Skeletal muscle tissue (tissue), 4 donors: ENCODE data around the gene SMCP. TPM values are rescaled to one million over a fixed set of nuclear protein-coding genes. Genes with fewer than 3 reads are reported as not detected.

ENCODE experiments used
- H3K27ac ChIP-seq: one replicate; pipeline ENCODE4 v1.7.0; 2013; ENCODE audit warnings: mild to moderate bottlenecking, low read depth, low read length, inconsistent platforms
- H3K27me3 ChIP-seq, 3 donors: one replicate each; pipeline ENCODE4 v1.7.0; 2013; ENCODE audit warnings: low read length in 3 of 3; ENCODE audit not compliant: control insufficient read depth in 3 of 3, insufficient read depth in 3 of 3
- H3K36me3 ChIP-seq, 3 donors: one replicate each; pipeline ENCODE4 v1.7.0; 2013; ENCODE audit warnings: low read length in 3 of 3; ENCODE audit not compliant: control insufficient read depth in 3 of 3, insufficient read depth in 3 of 3
- H3K4me1 ChIP-seq, 3 donors: one replicate each; pipeline ENCODE4 v1.7.0; 2013; ENCODE audit warnings: low read length in 3 of 3, mild to moderate bottlenecking in 3 of 3; ENCODE audit not compliant: control insufficient read depth in 3 of 3, insufficient read depth in 3 of 3
- H3K4me3 ChIP-seq, 3 donors: one replicate each; pipeline ENCODE4 v1.7.0; 2013; ENCODE audit warnings: low read length in 3 of 3
- H3K9ac ChIP-seq, 3 donors: one replicate each; pipeline ENCODE4 v1.7.0; 2013; ENCODE audit warnings: low read length in 3 of 3, mild to moderate bottlenecking in 3 of 3, moderate library complexity in 2 of 3, low read depth in 1 of 3
- H3K9me3 ChIP-seq, 3 donors: one replicate each; pipeline ENCODE4 v1.7.0; 2013; ENCODE audit warnings: low read length in 3 of 3; ENCODE audit not compliant: control insufficient read depth in 3 of 3
- total RNA-seq: library from RNA; depleted of rRNA; stranded (reverse); fragments of >200 nt; gene quantifications from one replicate; pipeline ENCODE4 v1.2.3, GENCODE V29; 2014
- donor health status: Osteomylitis.

The SMCP gene
- total RNA-seq, 1 donor from 2014 or later, result not detected

- peaks cover 0 to 3% (median 2%) of the 10 kb centered on the region in 3 donors for H3K9me3 ChIP-seq
- no peaks in the 10 kb centered on the region for H3K4me1 ChIP-seq
- H3K27ac ChIP-seq, result no peak within 1 kb of the TSS
- no peak within 1 kb of the TSS for H3K4me3 ChIP-seq
- H3K9ac ChIP-seq, result no peak within 1 kb of the TSS
- no peaks in the 10 kb centered on the region for H3K36me3 ChIP-seq
- H3K27me3 ChIP-seq, result peaks cover 0 to 5% (median 0%) of the 10 kb centered on the region in 3 donors
These were observed 29.8 kb downstream of the SMCP start, which contains the start of gene IVL for GRCh38 chr1:152907686-152908601. TSS of gene IVL (plus strand) at chr1:152908546. CDS start at chr1:152909798, 1,252 bp downstream.

- Histone ChIP-seq H3K36me3 (no peaks in the 10 kb centered on the region), H3K4me3 (no peak overlapping the region), H3K4me1 (no peaks in the 10 kb centered on the region), H3K9ac (no peak overlapping the region), H3K9me3 (peaks cover 0 to 3% (median 2%) of the 10 kb centered on the region in 3 donors), H3K27me3 (peaks cover 0 to 5% (median 0%) of the 10 kb centered on the region in 3 donors), H3K27ac (no peak overlapping the region)
These were observed 31.1 kb downstream of the SMCP start for GRCh38 chr1:152909206-152909605.

- H3K4me3 ChIP-seq, result no peak overlapping the region
These were observed 34.3 kb downstream of the SMCP start for GRCh38 chr1:152912471-152912870.

GRCh38 chr1:152912900-152913299 is 34.8 kb downstream of the SMCP start:
- no peaks in the 10 kb centered on the region for H3K36me3 ChIP-seq
- H3K4me3 ChIP-seq, result no peak overlapping the region
- H3K27ac ChIP-seq, result no peak overlapping the region
- no peak overlapping the region for H3K9ac ChIP-seq
- H3K27me3 ChIP-seq, result peaks cover 0 to 3% (median 0%) of the 10 kb centered on the region in 3 donors
- H3K4me1 ChIP-seq, result no peaks in the 10 kb centered on the region
- H3K9me3 ChIP-seq, result peaks cover 0 to 3% (median 2%) of the 10 kb centered on the region in 3 donors

More at GRCh38 chr1:152912471-152912870, 34.3 kb downstream of the SMCP start:
- Histone ChIP-seq H3K36me3 (no peaks in the 10 kb centered on the region), H3K27me3 (peaks cover 0 to 3% (median 0%) of the 10 kb centered on the region in 3 donors), H3K27ac (no peak overlapping the region), H3K9me3 (peaks cover 0 to 3% (median 2%) of the 10 kb centered on the region in 3 donors), H3K9ac (no peak overlapping the region), H3K4me1 (no peaks in the 10 kb centered on the region)

- Histone ChIP-seq H3K27me3 (no peaks in the 10 kb centered on the region), H3K4me1 (no peaks in the 10 kb centered on the region), H3K27ac (no peak overlapping the region), H3K9ac (no peak overlapping the region), H3K36me3 (no peaks in the 10 kb centered on the region), H3K4me3 (no peak overlapping the region), H3K9me3 (no peaks in the 10 kb centered on the region)
These were observed 39.7 kb downstream of the SMCP start for GRCh38 chr1:152917794-152918193.

GRCh38 chr1:152919071-152919470 is 40.9 kb downstream of the SMCP start:
- H3K27ac ChIP-seq, result no peak overlapping the region
- no peak overlapping the region for H3K9ac ChIP-seq
- H3K4me1 ChIP-seq, result no peaks in the 10 kb centered on the region
- H3K9me3 ChIP-seq, result no peaks in the 10 kb centered on the region
- H3K27me3 ChIP-seq, result no peaks in the 10 kb centered on the region
- no peak overlapping the region for H3K4me3 ChIP-seq
- no peaks in the 10 kb centered on the region for H3K36me3 ChIP-seq

GRCh38 chr1:152924191-152924590 is 46.1 kb downstream of the SMCP start:
- Histone ChIP-seq H3K27me3 (no peaks in the 10 kb centered on the region), H3K4me1 (no peaks in the 10 kb centered on the region), H3K4me3 (no peak overlapping the region), H3K9ac (no peak overlapping the region), H3K27ac (no peak overlapping the region), H3K36me3 (no peaks in the 10 kb centered on the region), H3K9me3 (peaks cover 0 to 2% (median 0%) of the 10 kb centered on the region in 3 donors)

GRCh38 chr1:152926091-152926490 is 48.0 kb downstream of the SMCP start:
- Histone ChIP-seq H3K27me3 (no peaks in the 10 kb centered on the region), H3K4me3 (no peak overlapping the region), H3K36me3 (no peaks in the 10 kb centered on the region), H3K4me1 (no peaks in the 10 kb centered on the region), H3K9me3 (peaks cover 0 to 2% (median 0%) of the 10 kb centered on the region in 3 donors), H3K9ac (no peak overlapping the region), H3K27ac (no peak overlapping the region)

- peaks cover 0 to 2% (median 0%) of the 10 kb centered on the region in 3 donors for H3K9me3 ChIP-seq
- H3K9ac ChIP-seq, result no peak overlapping the region
- no peaks in the 10 kb centered on the region for H3K36me3 ChIP-seq
- no peaks in the 10 kb centered on the region for H3K4me1 ChIP-seq
- no peak overlapping the region for H3K27ac ChIP-seq
- no peak overlapping the region for H3K4me3 ChIP-seq
- no peaks in the 10 kb centered on the region for H3K27me3 ChIP-seq
These were observed 50.5 kb downstream of the SMCP start for GRCh38 chr1:152928671-152929070.

GRCh38 chr1:152932170-152932811 is 54.2 kb downstream of the SMCP start:
- Histone ChIP-seq H3K9ac (no peak overlapping the region), H3K4me3 (no peak overlapping the region), H3K27me3 (no peaks in the 10 kb centered on the region), H3K36me3 (no peaks in the 10 kb centered on the region), H3K9me3 (peaks cover 0 to 2% (median 0%) of the 10 kb centered on the region in 3 donors), H3K27ac (no peak overlapping the region), H3K4me1 (no peaks in the 10 kb centered on the region)
